ENCODE data around the gene IFI27. TPM values are rescaled to one million over a fixed set of nuclear protein-coding genes. Genes with fewer than 3 reads are reported as not detected.

Gene IFI27
- total and polyA plus RNA-seq, 2 of the 4 experiments (the other 2 are of a cell fraction): under 0.01 to 0.60 TPM

GRCh38 chr14:94126800-94127199 lies 16.3 kb downstream of the IFI27 start:
- H3K4me1 ChIP-seq (ENCODE audit: control insufficient read depth, insufficient read depth, low read length): peaks cover 9% of the 10 kb centered on the region
- H3K9me3 ChIP-seq (ENCODE audit: control insufficient read depth, insufficient read depth, low read length): no peaks in the 10 kb centered on the region
- ATAC-seq (ENCODE audit: low read depth): no peak
- H3K36me3 ChIP-seq (ENCODE audit: control insufficient read depth, insufficient read depth, low read length): peaks cover 12% of the 10 kb centered on the region
- H2BK15ac ChIP-seq (ENCODE audit: low read depth, low read length): no peak overlapping the region
- peaks cover 0 to 14% of the 10 kb centered on the region in 2 experiments; a peak in 1 of 4 replicates for H3K79me1 ChIP-seq (ENCODE audit: low read depth in 1 of 2, low read length in 2 of 2)
- no peak overlapping the region for H2BK20ac ChIP-seq (ENCODE audit: low read depth, low read length)
- CTCF ChIA-PET: interaction anchor here (0.6 kb wide), 1 partner anchor 75 kb away, joined by 3 read pairs; no protein-coding TSS in a partner anchor
- no peak overlapping the region for H2BK120ac ChIP-seq (ENCODE audit: low read depth, low read length)
- no peak overlapping the region for H3K4me2 ChIP-seq (ENCODE audit: low read depth, low read length)
- no peak for DNase-seq
- no peak overlapping the region for H3K23ac ChIP-seq (ENCODE audit: low read depth, low read length)
- H3K27ac ChIP-seq (ENCODE audit: insufficient read depth, low read length): no peak overlapping the region
- H4K91ac ChIP-seq (ENCODE audit: insufficient read depth, low read depth, low read length): no peak overlapping the region
- in situ Hi-C loops (cut with MboI; ENCODE audit: low sequenced_read_pairs) (no loop called here), intact Hi-C loops (cut with micrococcal nuclease) (no loop called here), dilution Hi-C loops (cut with HindIII; ENCODE audit: low sequenced_read_pairs, unreplicated experiment) (no loop called here)
- H3K9me1 ChIP-seq (ENCODE audit: insufficient read depth, low read length): peaks cover 5% of the 10 kb centered on the region; the same call in 1 of the 2 replicates
- no peak overlapping the region for H3K4me3 ChIP-seq (ENCODE audit: insufficient read depth, low read depth, low read length)
- no peak overlapping the region for H4K5ac ChIP-seq (ENCODE audit: low read depth, low read length)
- no peak overlapping the region for H3K9ac ChIP-seq (ENCODE audit: low read depth, low read length)
- TF ChIP-seq NFE2L2 (IDR thresholded peaks at IDR 0.05; ENCODE audit: low read depth, low read length) (no peak), SMC3 (IDR thresholded peaks at IDR 0.05; ENCODE audit: low read depth, low read length) (no peak), USF2 (IDR thresholded peaks at IDR 0.05; ENCODE audit: low read depth, low read length) (no peak), CHD1 (IDR thresholded peaks at IDR 0.05; ENCODE audit: low read depth, low read length) (no peak), MXI1 (IDR thresholded peaks at IDR 0.05; ENCODE audit: borderline replicate concordance, low read depth, low read length) (no peak), MAZ (IDR thresholded peaks at IDR 0.05; ENCODE audit: borderline replicate concordance, low read depth, low read length) (no peak), FOS (IDR thresholded peaks at IDR 0.05; ENCODE audit: low read depth, low read length) (no peak), CEBPB (IDR thresholded peaks at IDR 0.05; ENCODE audit: low read depth, low read length) (no peak), BHLHE40 (IDR thresholded peaks at IDR 0.05; ENCODE audit: low read depth, low read length) (no peak), ELK1 (IDR thresholded peaks at IDR 0.05; ENCODE audit: borderline replicate concordance, low read depth, low read length) (no peak), CTCF (conservative IDR thresholded peaks at IDR 0.05; ENCODE audit: low read depth, low read length) (no peak), RCOR1 (IDR thresholded peaks at IDR 0.05; ENCODE audit: insufficient replicate concordance, low read length) (no peak)
- H2BK5ac ChIP-seq (ENCODE audit: low read depth, low read length, poor library complexity, severe bottlenecking): no peak overlapping the region
- H2AK9ac ChIP-seq (replicated peaks; ENCODE audit: low read depth, low read length, poor library complexity): no peak overlapping the region
- POLR2A ChIA-PET (ENCODE audit: unreplicated experiment): no interaction called here
- H3K27me3 ChIP-seq (ENCODE audit: control insufficient read depth, insufficient read depth, low read length): no peaks in the 10 kb centered on the region
- no peak overlapping the region for H3K18ac ChIP-seq (ENCODE audit: low read depth, low read length)
- no peak overlapping the region for H2AK5ac ChIP-seq (ENCODE audit: low read depth, low read length)
- no peak overlapping the region for H3K14ac ChIP-seq (replicated peaks; ENCODE audit: low read depth, low read length)
- H4K8ac ChIP-seq (ENCODE audit: low read depth in 2 of 2, low read length in 2 of 2): no peak overlapping the region
- H4K20me1 ChIP-seq (ENCODE audit: insufficient read depth, low read length): no peaks in the 10 kb centered on the region
- BruUV-seq (replicated peaks): no TSS peak
- no peak overlapping the region for H3K4ac ChIP-seq (ENCODE audit: low read depth, low read length)
- no peak overlapping the region for H2AFZ ChIP-seq (replicated peaks; ENCODE audit: low read length, poor library complexity)
- WGBS, 2 experiments (ENCODE audit: extremely low coverage in 2 of 2, insufficient read length in 1 of 2): 80% methylated on average over 1 of the region's 5 CpGs; no CpG with 5 or more reads in 1 of the 2 experiments
- H3K56ac ChIP-seq (ENCODE audit: extremely low read depth, insufficient read depth, low read length): no peak overlapping the region

Data from IMR-90 (cell line).